Gastroesophageal sphincter (tissue), 3 donors: ENCODE measurements around the gene STEAP3.

ENCODE experiments used
- POLR2A ChIP-seq, 2 donors: fragments of 450-650 bp; IDR thresholded peaks; one replicate each; pipeline ENCODE4 v1.6.1; 2017; ENCODE audit warnings: antibody characterized with exemption in 2 of 2, mild to moderate bottlenecking in 2 of 2, moderate library complexity in 1 of 2
- TF ChIP-seq, protein P1 (sequence below), 4 experiments: fragments of 200-600 bp in 2 of 4; fragments of 450-650 bp in 2 of 4; sonication (generic) in 1 of 4; IDR thresholded peaks; one replicate each; pipeline ENCODE4 v1.5.1; 2017 to 2019; ENCODE audit warnings: antibody characterized with exemption in 4 of 4, mild to moderate bottlenecking in 2 of 4, moderate library complexity in 2 of 4

DNA sequence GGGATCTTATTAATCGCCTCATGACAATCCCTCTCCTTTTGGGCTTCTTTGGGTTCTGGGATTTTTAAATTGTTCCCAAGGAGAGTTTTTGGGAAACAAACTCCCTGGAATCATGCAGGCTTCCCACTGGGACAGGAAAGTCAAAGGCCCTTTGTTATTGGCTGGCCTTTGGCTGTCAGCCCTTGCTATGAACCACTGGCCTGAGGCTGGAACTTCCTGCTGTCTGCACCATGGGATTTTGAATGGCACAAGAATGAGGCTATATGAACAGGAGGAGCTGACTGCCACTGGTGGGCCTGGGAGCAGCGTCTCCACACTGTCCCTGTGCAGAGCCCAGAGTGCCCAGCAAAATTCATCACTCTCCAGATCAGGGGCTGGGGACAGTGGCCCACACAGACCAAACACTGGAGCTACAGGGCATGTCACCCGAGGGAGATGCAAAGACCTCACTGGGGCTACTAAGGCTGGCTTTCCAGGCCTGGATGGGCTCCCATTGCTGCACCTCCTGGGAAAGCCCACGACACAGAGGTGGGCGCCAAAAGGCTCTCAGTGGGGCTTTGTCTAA is 35.7 kb downstream of the STEAP3 start:
- TF ChIP-seq POLR2A (IDR thresholded peaks at IDR 0.05) = no peak
- TF ChIP-seq, protein P1, sequence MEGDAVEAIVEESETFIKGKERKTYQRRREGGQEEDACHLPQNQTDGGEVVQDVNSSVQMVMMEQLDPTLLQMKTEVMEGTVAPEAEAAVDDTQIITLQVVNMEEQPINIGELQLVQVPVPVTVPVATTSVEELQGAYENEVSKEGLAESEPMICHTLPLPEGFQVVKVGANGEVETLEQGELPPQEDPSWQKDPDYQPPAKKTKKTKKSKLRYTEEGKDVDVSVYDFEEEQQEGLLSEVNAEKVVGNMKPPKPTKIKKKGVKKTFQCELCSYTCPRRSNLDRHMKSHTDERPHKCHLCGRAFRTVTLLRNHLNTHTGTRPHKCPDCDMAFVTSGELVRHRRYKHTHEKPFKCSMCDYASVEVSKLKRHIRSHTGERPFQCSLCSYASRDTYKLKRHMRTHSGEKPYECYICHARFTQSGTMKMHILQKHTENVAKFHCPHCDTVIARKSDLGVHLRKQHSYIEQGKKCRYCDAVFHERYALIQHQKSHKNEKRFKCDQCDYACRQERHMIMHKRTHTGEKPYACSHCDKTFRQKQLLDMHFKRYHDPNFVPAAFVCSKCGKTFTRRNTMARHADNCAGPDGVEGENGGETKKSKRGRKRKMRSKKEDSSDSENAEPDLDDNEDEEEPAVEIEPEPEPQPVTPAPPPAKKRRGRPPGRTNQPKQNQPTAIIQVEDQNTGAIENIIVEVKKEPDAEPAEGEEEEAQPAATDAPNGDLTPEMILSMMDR (IDR thresholded peaks at IDR 0.05) = no peak
